GM19099 (cell line): ENCODE results near the gene PCDHGA1.

Experiments
- POLR2A ChIP-seq: IDR thresholded peaks from 3 replicates; pipeline ENCODE4 v1.6.1; 2011; ENCODE audit warnings: low read depth; ENCODE audit not compliant: insufficient read length; ENCODE audit errors: extremely low read depth

The PCDHGA1 gene

DNA sequence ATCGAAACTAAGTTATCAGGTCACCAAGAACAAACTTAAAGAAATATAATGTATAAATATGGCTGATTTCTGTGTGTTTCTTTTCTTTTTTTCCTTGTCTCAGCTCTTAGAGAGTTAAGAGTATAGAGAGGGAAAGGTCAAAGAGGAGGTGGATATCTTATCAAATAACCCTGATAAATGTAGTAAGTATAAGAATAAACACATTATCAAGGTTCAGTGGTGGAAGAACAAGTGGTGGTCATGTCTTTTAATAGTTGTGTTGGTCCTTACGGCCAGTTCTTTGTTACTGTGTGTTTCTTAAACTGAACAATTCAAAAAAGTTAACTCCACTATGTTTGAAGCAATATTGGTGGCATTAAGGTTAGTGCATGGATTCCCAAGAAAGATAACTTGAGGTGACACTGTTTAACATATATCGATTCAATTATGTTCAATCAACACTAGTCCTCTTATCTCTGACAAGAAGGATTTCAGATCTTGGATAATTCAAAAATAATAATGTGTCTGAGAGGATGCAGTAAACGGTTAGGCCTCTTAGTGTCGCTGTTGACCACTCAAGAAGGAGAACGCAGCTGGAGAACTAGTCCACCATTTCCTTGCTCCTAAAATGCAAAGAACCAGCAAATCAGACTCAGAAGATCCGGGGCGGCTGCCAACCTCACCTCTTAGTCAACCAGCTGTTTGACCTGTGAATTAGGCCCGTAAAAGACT is 13.1 kb downstream of the PCDHGA1 start, which contains the start of gene PCDHGA3:
TSS of gene PCDHGA3 (plus strand) at position 588 of the 711 bp plus-strand sequence. CDS start 205 bp downstream, outside the sequence.
- no peak for TF ChIP-seq POLR2A

DNA sequence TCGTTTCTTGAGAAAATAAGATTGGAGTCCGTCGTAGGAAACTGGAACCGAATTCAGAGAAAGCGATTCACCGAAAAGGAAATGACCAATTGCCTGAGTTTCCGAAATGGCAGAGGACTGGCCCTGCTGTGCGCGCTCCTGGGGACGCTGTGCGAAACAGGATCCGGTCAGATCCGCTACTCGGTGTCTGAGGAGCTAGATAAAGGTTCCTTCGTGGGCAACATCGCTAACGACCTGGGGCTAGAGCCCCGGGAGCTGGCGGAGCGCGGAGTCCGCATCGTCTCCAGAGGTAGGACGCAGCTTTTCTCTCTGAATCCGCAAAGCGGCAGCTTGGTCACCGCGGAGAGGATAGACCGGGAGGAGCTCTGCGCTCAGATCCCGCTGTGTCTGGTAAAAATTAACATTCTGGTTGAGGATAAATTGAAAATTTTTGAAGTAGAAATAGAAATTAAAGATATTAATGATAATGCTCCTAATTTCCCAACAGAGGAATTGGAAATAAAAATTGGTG is 13.7 kb downstream of the PCDHGA1 start:
- TF ChIP-seq POLR2A, result no peak

DNA sequence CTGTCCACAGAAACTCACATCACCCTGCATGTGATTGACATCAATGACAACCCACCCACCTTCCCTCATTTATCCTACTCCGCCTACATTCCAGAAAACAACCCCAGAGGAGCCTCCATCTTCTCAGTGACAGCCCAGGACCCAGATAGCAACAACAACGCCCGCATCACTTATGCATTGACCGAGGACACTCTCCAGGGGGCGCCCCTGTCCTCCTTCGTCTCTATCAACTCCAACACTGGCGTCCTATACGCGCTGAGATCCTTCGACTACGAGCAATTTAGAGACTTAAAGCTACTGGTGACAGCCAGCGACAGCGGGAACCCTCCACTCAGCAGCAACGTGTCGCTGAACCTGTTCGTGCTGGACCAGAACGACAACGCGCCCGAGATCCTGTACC is 15.0 kb downstream of the PCDHGA1 start:
- no peak for TF ChIP-seq POLR2A

DNA sequence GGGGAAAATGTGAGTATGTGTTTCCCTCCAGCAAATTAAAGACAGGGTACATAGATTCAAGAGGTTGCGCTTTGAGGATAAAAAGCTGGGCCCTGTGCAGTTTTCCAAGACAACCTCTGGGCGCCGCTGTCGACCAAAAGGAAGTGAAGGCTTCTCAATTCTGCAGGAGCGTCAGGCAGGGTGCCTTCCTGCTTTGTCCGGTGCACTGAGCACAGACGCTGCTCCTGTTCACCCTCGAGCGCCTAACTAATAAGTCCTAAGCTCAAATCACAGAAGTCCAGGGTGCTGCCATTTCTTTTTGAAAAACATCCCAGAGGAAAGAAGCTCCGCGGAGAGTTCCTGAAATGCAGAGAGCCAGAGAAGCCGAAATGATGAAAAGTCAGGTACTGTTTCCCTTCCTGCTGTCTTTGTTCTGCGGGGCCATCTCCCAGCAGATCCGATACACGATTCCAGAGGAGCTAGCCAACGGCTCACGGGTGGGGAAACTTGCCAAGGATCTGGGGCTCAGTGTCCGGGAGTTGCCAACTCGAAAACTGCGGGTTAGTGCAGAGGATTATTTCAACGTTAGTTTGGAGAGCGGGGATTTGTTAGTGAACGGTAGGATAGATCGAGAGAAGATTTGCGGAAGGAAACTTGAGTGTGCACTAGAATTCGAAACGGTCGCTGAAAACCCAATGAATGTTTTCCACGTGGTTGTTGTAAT is 19.8 kb downstream of the PCDHGA1 start, which contains the start of gene PCDHGB1:
TSS of gene PCDHGB1 (plus strand) at position 183 of the 703 bp plus-strand sequence. CDS start at position 345, 162 bp downstream.
- TF ChIP-seq POLR2A, result no peak

DNA sequence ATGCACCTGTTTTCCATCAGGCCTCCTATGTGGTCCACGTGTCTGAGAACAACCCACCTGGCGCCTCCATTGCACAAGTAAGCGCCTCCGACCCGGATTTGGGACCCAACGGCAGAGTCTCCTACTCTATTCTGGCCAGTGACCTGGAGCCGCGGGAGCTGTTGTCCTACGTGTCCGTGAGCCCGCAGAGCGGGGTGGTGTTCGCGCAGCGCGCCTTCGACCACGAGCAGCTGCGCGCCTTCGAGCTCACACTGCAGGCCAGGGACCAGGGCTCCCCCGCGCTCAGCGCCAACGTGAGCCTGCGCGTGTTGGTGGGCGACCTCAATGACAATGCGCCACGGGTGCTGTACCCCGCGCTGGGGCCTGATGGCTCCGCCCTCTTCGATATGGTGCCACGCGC is 21.3 kb downstream of the PCDHGA1 start:
- TF ChIP-seq POLR2A, result no peak

DNA sequence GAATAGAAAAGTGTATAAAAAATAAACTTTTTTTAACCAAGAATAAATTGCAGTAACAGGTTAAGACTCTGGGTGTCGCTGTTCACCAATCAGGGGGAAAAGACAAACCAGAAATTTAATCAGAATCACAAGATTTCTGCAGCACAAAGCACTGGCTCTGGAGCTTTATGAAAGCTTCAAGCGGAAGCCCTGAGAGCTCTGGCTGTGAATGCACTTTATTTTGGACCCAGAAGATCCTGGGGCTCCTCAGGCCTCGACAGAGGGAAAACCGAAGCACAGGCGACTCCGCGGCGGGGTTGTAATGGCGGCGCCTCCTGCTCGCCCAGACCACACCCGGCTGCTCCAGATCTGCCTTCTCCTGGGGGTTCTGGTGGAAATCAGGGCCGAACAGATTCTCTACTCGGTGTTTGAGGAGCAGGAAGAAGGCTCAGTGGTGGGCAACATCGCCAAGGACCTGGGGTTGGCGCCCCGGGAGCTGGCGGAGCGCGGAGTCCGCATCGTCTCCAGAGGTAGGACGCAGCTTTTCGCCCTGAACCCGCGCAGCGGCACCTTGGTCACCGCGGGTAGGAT is 24.7 kb downstream of the PCDHGA1 start, which contains the start of gene PCDHGA4:
TSS of gene PCDHGA4 (plus strand) at position 122 of the 570 bp plus-strand sequence. CDS start at position 209, 87 bp downstream.
- no peak for TF ChIP-seq POLR2A

DNA sequence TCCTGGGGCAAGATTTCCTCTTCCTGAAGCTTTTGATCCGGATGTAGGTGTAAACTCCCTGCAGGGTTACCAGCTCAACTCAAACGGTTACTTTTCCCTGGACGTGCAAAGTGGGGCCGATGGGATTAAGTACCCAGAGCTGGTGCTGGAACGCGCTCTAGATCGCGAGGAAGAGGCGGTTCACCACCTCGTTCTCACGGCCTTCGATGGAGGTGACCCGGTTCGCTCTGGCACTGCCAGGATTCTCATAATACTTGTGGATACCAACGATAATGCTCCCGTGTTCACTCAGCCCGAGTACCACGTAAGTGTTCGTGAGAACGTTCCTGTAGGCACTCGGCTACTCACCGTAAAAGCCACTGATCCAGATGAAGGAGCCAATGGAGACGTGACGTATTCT is 25.3 kb downstream of the PCDHGA1 start:
- no peak for TF ChIP-seq POLR2A

DNA sequence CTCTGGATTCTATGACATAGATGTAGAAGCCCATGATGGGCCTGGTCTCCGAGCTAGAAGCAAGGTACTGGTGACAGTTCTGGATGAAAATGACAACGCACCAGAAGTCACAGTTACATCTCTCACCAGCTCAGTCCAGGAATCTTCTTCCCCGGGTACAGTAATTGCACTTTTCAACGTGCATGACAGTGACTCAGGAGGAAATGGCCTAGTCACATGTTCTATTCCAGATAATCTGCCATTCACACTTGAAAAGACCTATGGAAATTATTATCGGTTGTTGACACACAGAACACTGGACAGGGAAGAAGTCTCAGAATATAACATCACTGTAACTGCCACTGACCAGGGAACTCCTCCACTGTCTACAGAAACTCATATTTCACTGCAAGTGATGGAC is 25.8 kb downstream of the PCDHGA1 start:
- TF ChIP-seq POLR2A, result no peak

DNA sequence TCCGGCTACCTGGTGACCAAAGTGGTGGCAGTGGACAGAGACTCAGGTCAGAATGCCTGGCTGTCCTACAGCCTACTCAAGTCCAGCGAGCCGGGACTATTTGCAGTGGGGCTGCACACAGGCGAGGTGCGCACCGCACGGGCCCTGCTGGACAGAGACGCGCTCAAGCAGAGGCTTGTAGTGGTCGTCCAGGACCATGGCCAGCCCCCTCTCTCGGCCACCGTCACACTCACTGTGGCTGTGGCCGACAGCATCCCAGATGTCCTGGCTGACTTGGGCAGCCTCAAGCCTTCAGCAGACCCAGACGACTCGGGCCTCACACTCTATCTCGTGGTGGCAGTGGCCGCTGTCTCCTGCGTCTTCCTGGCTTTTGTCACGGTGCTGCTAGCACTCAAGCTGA is 26.6 kb downstream of the PCDHGA1 start:
- no peak for TF ChIP-seq POLR2A

DNA sequence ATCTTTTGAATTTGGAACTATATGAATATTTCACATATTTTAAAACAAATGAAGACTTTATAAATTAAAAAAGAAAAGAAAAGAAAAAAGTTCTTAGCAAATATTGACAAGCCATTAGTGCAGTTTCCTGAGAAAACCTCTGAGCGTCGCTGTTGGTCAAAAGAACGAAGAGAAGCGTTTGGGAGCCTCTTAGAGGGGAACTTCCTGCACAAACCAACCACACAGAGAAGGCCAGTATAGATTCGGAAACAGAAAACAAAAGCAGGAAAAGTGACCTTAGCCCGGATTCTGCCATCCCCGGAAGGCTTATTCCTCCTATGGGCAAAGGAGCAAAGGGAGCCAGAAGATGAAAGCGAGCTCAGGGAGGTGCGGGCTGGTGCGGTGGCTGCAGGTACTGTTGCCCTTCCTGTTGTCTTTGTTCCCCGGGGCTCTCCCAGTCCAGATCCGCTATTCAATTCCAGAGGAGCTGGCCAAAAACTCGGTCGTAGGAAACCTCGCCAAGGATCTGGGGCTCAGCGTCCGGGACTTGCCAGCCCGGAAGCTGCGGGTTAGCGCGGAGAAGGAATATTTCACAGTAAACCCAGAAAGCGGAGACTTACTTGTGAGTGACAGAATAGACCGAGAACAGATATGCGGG is 29.6 kb downstream of the PCDHGA1 start, which contains the start of gene PCDHGB2:
TSS of gene PCDHGB2 (plus strand) at position 205 of the 637 bp plus-strand sequence. CDS start at position 347, 142 bp downstream.
- TF ChIP-seq POLR2A, result no peak

DNA sequence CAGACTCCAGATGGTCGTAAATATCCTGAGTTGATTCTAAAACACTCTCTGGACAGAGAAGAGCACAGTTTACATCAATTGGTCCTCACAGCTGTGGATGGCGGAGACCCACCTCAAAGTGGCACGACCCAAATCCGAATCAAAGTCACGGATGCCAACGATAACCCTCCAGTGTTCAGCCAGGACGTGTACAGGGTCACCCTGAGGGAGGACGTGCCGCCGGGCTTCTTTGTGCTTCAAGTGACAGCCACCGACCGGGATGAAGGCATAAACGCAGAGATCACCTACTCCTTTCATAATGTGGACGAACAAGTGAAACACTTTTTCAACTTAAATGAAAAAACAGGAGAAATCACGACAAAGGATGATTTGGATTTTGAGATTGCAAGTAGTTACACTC is 30.4 kb downstream of the PCDHGA1 start:
- TF ChIP-seq POLR2A, result no peak

DNA sequence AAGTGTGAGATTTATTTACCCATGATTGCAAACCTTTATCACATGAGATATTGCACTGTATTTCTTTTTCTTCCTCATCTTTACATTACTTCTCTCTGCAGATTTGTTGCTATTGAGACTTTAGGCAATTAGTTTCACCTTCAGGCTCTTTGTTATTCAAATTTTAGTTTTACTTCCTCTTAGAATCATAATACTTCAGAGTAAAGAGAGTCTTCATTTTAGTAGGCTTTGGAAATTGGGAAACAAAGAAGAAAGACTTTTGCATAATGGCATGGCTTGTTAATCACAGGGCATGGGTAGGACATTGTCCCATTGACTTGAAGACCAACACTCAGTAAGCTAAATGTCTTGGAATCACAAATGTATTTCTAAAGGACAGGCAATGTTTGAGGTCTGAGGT is 32.4 kb downstream of the PCDHGA1 start:
- no peak for TF ChIP-seq POLR2A

DNA sequence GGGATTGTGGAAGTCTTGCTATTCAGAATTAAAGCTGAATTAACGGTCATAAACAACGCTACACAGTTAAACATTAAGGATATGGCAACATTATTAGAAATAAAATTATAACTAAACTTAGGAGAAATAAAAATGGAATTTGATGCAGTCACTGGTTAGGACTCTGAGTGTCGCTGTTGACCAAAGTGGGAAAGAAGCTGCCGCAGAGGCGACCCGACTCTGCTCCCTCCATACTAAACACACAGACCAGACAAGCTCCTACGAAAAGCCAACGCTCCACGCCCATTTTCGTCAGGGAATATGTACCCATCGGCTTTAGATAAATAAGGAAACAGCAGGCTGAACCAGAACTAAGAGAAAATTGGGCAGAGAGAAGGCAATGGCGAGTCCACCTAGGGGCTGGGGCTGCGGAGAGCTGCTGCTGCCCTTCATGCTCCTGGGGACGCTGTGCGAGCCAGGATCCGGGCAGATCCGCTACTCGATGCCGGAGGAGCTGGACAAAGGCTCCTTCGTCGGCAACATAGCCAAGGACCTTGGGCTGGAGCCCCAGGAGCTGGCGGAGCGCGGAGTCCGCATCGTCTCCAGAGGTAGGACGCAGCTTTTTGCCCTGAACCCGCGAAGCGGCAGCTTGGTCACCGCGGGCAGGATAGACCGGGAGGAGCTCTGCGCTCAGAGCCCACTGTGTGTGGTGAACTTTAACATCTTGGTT is 33.8 kb downstream of the PCDHGA1 start, which contains the start of gene PCDHGA5:
TSS of gene PCDHGA5 (plus strand) at position 211 of the 709 bp plus-strand sequence. CDS start at position 380, 169 bp downstream.
- no peak for TF ChIP-seq POLR2A
